Measurements from ENCODE around the gene SPINK1.

The SPINK1 gene

DNA sequence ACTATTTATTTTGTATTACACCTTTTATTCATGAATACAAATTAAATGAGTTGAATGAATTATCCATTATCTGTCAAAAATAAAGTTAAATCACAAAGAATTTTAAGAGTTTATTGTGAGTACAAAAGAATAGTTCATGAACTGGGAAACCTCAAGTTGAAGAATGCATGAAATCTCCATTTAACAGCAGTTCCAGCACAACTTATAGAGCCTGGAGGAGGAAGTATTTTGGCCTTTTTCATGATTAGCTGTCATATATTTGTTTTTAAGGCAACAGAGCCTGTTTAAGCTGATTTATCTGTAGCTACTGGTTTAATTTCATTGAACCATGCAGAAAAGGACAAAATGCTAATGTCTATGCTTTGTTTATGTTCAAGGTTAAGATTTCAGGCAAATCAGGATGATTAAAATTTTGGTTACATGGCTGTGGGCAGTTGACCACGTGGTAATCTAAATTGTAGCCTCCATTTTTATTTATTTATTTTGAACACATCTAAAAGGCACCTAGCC is 12.2 kb downstream of the SPINK1 start:
- peaks cover 4% of the 10 kb centered on the region for H3K9me3 Mint-ChIP-seq
- TF ChIP-seq, protein P1, sequence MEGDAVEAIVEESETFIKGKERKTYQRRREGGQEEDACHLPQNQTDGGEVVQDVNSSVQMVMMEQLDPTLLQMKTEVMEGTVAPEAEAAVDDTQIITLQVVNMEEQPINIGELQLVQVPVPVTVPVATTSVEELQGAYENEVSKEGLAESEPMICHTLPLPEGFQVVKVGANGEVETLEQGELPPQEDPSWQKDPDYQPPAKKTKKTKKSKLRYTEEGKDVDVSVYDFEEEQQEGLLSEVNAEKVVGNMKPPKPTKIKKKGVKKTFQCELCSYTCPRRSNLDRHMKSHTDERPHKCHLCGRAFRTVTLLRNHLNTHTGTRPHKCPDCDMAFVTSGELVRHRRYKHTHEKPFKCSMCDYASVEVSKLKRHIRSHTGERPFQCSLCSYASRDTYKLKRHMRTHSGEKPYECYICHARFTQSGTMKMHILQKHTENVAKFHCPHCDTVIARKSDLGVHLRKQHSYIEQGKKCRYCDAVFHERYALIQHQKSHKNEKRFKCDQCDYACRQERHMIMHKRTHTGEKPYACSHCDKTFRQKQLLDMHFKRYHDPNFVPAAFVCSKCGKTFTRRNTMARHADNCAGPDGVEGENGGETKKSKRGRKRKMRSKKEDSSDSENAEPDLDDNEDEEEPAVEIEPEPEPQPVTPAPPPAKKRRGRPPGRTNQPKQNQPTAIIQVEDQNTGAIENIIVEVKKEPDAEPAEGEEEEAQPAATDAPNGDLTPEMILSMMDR (IDR thresholded peaks at IDR 0.05; ENCODE audit: unreplicated experiment in 3 of 3), result no peak
- H3K27ac Mint-ChIP-seq, result peak overlapping the region in 1 of 3 experiments; percentile 46
- peaks cover 11% of the 10 kb centered on the region for H3K4me1 Mint-ChIP-seq
- H3K36me3 Mint-ChIP-seq (ENCODE audit: low read depth), result no peaks in the 10 kb centered on the region
- H3K27me3 Mint-ChIP-seq (ENCODE audit: low read depth), result peaks cover 8% of the 10 kb centered on the region
- H3K4me3 Mint-ChIP-seq, result no peak overlapping the region

DNA sequence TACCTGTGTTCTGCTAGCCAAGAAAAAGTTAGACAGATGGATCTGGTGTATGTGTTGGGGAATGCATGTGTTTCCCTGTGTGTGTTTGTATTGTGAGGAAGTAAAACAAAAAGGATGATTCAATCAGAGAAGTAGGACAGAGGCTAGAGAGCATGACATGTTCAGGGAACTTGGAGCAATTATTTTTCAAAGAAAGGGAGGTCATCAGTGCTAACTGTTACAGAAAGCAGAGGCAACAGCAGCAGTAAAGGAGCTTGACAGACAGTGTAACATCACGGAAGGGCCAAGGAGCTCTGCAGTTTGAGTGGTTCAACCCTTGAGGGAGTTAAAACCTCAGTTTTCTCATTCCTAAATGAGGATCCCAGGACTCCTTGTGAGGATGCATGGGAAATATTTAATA is 13.2 kb downstream of the SPINK1 start:
- H3K36me3 Mint-ChIP-seq (ENCODE audit: low read depth), result no peaks in the 10 kb centered on the region
- peaks cover 8% of the 10 kb centered on the region for H3K27me3 Mint-ChIP-seq (ENCODE audit: low read depth)
- peak overlapping the region in 1 of 3 experiments; percentile 1 for H3K27ac Mint-ChIP-seq
- peaks cover 4% of the 10 kb centered on the region for H3K9me3 Mint-ChIP-seq
- TF ChIP-seq, protein P1 (IDR thresholded peaks at IDR 0.05; ENCODE audit: unreplicated experiment in 3 of 3), result no peak
- peaks cover 11% of the 10 kb centered on the region for H3K4me1 Mint-ChIP-seq
- no peak overlapping the region for H3K4me3 Mint-ChIP-seq

DNA sequence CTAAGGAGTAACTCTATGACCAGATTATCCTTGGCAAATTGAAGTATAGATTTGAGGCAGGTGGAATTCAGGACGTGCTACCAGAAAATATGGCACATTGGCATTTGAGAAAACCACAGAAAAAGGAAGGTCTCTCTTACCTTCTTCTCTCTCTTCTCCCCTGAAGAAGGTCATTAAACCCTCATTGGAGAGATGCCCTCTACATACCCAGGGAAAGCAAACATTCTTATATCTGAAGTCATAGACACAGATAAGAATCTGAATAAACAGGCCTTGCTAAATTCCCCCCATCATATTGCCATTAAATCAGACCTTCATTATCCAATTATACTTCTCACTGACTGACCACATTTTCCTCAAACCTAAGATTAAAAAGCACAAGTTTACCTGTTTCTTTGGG is 17.8 kb downstream of the SPINK1 start:
- H3K27ac Mint-ChIP-seq, result no peak overlapping the region
- no peak overlapping the region for H3K4me3 Mint-ChIP-seq
- TF ChIP-seq, protein P1 (IDR thresholded peaks at IDR 0.05; ENCODE audit: unreplicated experiment in 3 of 3), result no peak
- peaks cover 4% of the 10 kb centered on the region for H3K9me3 Mint-ChIP-seq
- H3K4me1 Mint-ChIP-seq, result no peaks in the 10 kb centered on the region
- H3K27me3 Mint-ChIP-seq (ENCODE audit: low read depth), result no peaks in the 10 kb centered on the region
- H3K36me3 Mint-ChIP-seq (ENCODE audit: low read depth), result no peaks in the 10 kb centered on the region

DNA sequence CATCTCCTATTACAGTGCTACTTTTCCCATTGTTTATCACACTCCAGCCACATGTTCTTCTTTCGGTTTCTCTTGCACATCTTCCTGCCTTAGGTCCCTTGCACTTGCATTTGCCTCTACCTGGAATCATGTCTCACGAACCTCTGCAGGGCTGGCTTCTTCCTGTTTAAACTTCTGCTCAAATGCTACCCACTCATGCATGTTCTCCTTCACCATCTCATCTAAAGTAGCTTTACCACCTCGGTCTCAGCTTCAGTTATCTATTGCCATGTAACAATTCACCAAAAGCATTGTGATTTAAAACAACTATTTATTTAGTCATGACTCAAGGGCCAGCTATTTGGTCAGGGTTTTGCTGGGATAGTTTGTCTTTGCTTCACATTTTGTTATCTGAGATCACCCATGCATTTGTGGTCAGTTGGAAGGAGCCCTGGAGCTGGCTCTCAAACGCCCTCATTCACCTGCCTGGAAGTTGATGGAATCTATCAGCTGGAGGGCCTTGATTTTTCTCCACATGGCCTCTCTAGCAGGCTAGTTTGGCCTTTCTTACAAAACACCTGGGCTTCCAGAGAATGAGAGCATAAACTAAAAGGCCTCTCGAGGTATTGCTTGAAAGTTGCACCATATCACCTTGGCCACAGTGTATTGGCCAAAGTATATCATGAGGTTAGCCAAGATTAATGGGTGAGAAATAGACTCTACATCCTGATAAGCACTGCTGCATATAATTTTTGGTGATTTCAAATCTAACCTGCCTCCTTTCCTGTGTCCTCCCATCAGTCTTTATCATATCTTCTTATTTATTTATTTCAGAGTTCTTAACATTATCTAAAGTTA is 21.4 kb downstream of the SPINK1 start:
- H3K9me3 Mint-ChIP-seq, result no peaks in the 10 kb centered on the region
- H3K4me3 Mint-ChIP-seq, result no peak overlapping the region
- no peaks in the 10 kb centered on the region for H3K36me3 Mint-ChIP-seq (ENCODE audit: low read depth)
- H3K27me3 Mint-ChIP-seq (ENCODE audit: low read depth), result no peaks in the 10 kb centered on the region
- H3K4me1 Mint-ChIP-seq, result no peaks in the 10 kb centered on the region
- no peak overlapping the region for H3K27ac Mint-ChIP-seq
- TF ChIP-seq, protein P1 (IDR thresholded peaks at IDR 0.05; ENCODE audit: unreplicated experiment in 3 of 3), result no peak

DNA sequence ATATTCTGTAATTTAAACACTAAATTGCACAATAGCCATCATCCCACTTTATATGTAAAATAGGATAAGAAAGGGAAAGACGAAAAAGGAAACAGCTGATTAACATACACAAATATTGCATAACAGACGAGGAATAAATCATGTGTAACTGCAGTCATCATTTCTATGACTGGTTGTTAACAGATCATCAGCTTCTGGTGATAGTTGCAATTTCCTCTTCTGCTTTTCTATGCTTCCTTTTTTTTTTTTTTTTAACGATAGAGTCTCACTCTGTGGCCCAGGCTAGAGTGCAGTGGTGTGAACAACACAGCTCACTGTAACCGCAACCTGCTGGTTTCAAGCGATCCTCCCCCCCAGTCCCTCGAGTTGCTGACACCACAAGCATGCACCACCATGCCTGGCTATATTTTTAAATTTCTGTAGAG is 26.4 kb downstream of the SPINK1 start:
- Mint-ChIP-seq H3K27ac (no peak overlapping the region), H3K9me3 (no peaks in the 10 kb centered on the region), H3K4me3 (no peak overlapping the region), H3K27me3 (ENCODE audit: low read depth) (peaks cover 5% of the 10 kb centered on the region), H3K36me3 (ENCODE audit: low read depth) (no peaks in the 10 kb centered on the region), H3K4me1 (no peaks in the 10 kb centered on the region)
- TF ChIP-seq, protein P1 (IDR thresholded peaks at IDR 0.05; ENCODE audit: unreplicated experiment in 3 of 3), result no peak

DNA sequence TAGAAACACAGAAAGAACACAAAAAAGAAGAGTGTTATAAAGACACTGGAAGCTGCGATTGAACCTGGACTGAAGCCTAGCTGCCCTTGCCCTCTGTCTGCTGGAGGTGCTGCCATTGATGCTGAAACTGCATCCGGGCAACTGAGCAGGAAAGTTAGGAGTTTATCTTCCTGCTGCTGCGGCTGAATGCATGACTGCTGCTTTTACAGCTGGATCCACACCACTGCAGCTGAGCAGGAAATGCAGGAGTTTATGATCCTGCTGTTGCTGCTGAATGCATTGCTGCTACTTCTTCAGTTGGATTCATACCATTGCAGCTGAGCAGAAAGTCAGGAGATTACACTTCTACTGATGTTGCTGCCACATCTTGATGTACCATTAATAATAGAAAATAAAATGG is 27.1 kb downstream of the SPINK1 start:
- Mint-ChIP-seq H3K36me3 (ENCODE audit: low read depth) (no peaks in the 10 kb centered on the region), H3K27me3 (ENCODE audit: low read depth) (peaks cover 5% of the 10 kb centered on the region), H3K9me3 (no peaks in the 10 kb centered on the region), H3K4me1 (no peaks in the 10 kb centered on the region), H3K27ac (no peak overlapping the region), H3K4me3 (no peak overlapping the region)
- TF ChIP-seq, protein P1 (IDR thresholded peaks at IDR 0.05; ENCODE audit: unreplicated experiment in 3 of 3), result no peak

Measured in nephron (organoid).